HG03432 (cell line): ENCODE data around the gene PCNX2.
"Not testable (repeated sequence)": the region's sequence is repeated elsewhere in the genome, so short reads cannot be mapped to it uniquely, and the experiment has no call there.

ENCODE experiments used
- ATAC-seq: cut with Tn5 transposase; IDR thresholded peaks from one replicate; pipeline ENCODE4 v1.9.1; 2021; ENCODE audit warnings: mild to moderate bottlenecking, moderate library complexity; ENCODE audit not compliant: unreplicated experiment

Gene PCNX2

DNA sequence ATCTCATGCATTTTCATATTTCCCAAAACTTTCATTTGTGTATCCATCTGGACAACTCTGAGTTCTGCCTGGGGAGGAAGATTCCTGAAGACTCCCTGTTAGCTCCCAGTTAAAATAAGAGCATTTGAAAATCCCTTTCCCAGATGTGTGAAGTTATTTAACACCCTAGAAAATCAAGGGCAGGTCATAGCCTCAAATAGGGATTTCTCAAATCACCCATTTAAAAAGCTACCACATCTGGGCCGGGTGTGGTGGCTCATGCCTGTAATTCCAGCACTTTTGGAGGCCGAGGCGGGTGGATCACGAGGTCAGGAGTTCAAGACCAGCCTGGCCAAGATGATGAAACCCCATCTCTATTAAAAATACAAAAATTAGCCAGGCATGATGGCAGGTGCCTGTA, 214.7 kb downstream of the PCNX2 start:
- not testable (repeated sequence) for ATAC-seq

DNA sequence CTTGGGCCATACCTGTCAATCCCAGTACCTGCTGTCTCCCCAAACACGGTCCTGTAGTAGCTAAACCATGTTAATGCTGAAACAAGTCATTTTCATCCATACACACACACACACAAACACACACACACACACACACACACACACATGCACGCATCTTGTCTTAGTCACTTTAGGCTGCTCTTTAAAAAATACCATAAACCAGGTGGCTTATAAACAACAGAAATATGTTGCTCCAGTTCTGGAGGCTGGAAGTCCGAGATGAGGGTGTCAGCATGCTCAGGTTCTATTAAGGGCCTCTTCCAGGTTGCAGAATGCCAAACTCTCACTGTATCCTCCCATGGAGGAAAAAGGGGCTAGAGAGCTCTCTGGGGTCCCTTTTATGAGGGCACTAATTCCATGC, 215.2 kb downstream of the PCNX2 start:
- no peak for ATAC-seq

DNA sequence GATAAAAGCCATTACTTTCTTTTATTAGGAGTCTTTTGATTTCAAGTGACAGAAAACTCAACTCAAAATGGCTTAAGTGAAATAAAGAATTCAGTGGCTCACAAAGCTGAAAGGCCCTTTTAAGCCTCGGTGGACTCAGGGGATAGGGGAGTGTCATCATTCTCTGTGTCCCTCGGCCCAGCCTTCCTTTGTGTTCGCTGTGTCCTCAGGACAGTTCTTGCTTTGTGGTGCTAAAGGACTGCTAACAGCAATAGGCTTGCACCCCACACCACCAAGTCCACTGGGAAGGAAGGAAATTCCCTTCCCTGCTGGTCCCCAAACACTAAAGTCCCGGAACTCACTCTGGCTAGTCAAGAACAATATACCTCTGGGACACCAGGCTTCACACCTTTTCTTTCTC, 216.0 kb downstream of the PCNX2 start:
- ATAC-seq: no peak

DNA sequence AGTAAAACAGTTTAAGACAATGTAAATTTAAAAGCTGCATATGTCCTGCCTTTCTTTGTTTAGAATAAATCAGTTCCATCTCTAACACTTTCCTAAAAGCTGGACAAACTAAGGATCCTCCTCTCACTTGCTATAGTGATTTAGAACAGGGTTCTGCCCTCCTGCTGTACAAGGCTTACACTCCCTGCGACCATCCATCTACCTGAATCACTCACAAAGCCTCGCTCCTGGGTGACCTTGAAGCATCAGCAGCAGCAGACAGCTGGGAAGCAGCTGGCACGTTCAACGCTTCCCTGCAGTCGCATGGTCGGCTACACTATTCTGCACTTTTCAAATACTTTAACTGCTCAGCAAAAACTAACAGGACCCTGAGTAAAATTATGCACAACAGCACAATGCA, 217.1 kb downstream of the PCNX2 start:
- no peak for ATAC-seq

DNA sequence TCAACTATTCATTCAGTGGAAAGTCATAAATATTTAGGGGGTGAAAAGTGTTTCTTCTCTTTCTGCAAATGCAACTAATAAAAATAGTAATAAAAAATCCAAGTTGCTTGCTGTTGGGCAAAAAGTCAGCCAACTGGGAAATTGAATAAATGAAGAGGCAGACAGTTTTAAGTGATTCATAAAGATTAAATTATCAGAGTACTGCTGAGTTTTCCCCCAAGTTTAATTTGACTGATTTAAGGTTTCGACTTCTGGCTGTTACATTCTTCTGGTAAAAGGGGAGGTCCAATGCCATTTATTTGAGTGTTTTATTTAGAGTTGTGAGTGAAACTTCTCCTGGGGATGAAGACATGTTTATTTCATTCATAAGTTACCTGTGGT, 219.6 kb downstream of the PCNX2 start:
- no peak for ATAC-seq

DNA sequence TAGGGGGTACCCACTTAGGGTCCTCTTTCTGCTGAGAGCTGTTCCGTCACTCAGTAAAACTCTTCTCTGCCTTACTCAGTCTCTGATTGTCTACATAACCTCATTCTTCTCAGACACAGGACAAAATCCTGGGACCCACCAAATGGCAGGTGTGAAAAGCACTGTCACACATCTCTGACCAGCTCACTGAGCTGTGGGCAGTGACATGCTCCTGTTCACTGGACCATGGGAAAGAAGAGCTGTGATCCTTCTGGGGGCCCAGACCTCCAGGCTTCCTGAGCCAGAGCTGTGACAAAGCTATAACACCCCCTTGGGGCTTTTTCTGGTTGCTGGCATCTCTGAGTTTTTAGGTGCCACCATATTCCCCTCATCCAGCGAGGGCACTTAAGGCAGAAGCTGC, 229.4 kb downstream of the PCNX2 start:
- ATAC-seq: no peak

DNA sequence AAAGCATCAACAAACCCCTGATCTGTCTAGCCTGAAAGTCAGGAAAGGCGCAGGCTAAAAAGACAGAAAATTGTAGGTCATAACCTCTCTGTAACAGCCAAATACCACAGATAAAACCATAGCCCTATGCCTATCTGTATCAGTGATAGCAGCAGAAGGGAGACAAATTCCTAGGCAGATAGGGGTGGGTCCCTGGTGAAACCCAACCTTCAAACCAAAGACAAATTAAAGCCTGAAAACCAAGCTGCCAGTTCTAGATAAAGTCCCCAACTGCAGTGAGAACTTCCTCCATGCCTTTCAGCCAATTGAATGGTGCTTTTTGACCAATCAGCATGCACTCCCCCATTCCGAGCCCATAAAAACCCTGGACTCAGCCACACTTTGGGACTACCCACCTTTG, 229.8 kb downstream of the PCNX2 start:
- ATAC-seq: no peak

DNA sequence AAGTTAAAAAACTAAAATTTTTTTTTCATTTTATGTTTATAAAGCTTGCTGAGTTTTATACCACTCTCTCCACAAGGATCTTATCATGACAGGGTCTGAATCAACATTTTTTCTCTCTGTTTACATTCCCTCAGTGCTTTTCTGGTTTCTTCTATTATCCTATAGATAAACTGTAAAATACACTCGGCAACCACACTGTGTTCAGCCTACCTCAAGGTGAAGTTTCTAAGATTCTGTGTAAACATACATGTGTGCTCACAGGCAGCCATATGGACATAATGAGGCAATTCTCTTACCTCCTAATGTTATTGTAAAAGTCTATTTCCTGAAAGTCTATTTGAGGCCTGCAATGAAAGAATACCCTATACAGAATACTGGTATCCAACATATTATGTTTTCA, 230.5 kb downstream of the PCNX2 start:
- ATAC-seq: no peak

DNA sequence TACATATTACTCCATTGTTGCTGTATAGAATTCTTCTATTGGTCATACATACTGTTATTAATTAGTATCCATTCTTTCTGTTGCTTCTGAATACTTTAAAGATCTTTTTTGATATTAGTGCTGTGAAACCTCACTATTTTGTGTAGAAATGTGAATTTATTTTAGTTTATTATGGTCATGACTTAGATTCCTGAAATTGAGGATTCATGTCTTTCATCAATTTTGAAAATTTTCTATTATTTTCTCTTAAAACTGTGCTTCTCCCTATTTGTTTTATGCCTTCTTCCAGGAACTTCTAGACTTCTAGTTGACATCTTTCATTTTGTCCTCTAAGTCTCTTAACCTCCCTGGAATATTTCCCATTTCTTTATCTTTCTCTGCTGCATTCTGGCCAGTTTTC, 232.1 kb downstream of the PCNX2 start:
- no peak for ATAC-seq

DNA sequence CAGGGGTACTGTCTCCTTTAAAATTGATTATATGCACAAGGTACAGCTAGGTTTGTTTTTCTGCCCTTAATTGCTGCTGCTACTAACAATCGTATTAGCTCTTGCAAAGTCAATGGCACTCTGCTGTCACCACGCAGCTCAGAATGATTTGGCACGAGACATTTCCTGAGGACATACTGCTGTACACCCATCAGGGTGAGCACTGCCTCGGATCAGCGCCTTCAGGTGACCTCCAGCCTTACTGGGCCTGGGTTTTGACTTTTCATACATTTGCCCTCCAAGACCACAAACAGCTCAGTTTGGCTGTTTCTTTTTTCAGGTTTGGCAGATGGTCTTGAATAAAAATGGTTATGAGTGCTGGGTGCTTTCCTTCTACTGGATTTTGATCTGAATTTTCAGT, 234.3 kb downstream of the PCNX2 start:
- ATAC-seq: no peak

DNA sequence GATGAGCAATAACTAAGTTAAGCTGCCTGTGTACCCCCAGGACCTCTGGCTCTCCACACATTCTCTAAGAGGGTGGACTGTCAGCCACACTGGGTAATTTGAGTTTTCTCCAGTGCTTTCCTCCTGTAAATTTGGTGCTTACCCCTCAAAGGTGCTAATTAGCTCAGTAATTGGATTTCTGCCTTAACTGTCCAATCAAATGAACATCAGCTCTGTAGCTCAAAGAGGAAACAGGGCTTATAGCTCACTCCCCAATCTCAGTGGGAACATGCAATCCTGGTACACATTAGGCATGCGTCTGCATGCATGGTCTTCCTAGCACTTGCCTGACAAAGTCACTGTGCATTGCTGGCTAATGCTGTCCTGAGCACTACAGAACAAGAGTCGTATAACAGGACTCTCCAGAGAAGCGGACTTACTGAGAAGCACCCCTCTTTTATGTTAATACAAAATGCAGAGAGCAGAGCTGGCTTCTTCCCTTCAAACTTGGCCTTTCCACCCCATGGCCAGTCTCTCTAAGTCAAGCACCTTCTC, 235.0 kb downstream of the PCNX2 start:
- ATAC-seq: no peak

DNA sequence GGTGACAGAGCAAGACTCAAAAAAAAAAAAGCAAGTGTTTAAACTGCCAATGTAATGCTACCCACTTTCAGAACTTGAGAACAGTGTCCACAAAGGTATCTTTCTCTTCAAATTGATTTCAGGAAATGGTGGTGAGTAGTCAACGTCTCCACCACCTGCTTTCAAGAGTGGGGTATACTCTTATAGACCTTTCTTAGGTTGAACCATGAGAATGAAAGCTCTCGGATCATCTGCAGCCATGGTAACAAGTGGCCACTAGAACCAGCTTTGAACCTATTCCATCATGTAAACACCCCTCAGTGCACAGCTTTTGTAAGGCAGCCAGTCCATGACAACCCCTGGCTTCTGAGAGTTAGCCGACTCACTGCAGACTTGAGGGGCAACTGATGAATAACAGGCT, 237.7 kb downstream of the PCNX2 start:
- no peak for ATAC-seq

DNA sequence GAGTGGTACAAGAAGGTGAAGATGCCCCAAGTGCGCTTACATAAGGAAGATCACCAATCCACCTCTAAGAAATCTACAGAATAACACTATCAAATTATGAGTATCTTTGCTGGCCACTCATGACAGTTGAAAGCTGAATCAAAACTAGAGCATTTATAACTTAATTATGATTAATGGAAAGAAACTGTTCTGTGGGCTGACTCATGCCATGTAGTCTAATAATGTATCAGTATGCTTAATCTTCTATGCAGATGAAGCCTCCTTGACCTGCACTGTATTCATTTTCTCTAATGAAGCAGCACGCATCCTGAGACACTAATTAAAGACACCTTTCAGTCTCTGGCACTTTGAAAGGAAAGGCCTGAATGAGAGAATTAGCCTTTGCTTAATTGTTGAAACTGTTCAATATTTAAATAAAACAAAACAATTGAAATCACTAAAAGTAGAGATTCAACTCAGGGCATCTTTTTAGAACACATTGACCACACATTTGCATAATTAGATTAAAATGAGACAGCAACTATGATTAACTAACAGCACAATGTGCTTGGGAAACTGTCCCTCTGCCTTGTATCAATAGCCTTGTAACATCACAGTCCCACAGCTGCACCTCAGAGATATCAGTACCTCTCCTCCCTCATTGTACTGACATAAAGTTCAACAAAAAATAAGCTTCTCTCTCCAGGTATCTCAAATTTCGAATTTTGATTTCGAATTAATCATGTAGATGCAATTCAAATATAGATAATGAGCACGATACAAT, 239.5 kb downstream of the PCNX2 start:
- no peak for ATAC-seq

DNA sequence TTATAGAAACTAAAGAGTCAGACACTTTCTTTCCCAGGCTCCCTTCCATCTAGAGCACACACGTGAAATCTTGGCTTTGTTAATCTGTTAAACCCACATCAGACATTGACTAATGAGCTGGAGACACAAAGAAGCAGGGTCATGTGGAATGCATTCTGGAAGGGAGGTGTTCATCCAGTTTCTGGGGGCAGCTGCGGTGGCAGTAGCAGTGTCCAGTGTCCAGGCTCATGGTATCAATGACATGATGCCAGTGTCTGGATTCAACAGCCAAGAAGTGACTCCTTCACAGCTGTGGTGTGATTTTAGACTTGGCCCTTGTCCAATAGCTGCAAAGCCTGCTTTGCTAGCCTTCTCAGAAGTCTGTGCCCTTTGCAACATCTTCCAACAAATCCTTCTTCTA, 249.9 kb downstream of the PCNX2 start:
- ATAC-seq: no peak

DNA sequence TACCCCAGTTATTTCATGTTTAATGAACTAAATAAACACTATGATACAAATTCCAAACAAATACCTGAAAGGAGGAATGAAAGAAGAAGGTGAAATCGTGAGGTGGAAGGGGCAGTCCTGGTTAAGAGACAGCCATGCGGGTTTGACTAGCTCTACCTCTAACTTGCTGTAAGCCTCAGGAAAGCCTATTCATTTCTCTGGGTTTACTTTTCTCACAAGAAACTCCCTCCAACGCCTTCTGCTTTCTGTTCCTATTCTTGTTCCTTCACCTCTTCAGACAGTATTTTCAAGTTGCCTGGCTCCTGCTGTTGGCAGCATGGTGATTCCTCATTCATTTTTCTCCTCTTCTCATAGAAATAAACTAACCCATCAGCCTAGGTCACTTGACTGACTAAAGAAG, 252.7 kb downstream of the PCNX2 start:
- no peak for ATAC-seq

DNA sequence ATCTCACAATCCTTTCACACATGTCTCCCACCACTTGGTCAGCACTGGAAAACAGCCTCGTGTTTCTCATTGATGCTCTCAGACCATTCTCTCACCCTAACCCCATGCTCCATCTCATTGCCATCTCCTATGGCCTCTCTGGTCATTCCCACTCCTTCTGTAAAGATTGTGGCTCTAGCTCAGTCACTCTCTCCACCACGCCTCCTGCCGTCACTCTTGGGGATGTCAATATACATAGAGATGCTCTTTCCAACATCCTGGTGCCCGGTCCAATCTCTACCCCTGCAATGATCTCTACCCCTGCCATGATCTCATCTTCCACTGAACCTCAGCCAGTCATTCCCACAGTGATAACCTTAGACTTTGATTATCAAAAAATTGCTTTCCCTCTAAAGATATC, 255.0 kb downstream of the PCNX2 start:
- no peak for ATAC-seq

DNA sequence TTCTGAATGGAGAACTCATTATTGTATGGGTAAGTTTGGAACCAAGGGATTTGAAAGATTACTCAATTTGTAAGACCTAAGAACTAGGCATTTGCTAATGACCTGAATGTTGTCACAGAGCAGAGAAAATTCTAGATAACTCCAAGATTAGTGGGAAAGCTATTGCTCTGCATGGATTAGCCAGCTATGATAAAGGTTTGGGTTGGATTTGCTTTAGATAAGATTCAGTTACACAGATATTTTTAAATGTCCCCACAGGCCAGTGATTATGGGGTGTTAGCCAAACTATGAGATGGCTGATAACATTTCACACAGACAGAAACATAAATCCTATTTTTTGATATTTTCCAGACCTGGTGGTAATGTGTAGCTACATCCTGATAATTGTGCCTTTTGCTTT, 256.9 kb downstream of the PCNX2 start:
- ATAC-seq: no peak

DNA sequence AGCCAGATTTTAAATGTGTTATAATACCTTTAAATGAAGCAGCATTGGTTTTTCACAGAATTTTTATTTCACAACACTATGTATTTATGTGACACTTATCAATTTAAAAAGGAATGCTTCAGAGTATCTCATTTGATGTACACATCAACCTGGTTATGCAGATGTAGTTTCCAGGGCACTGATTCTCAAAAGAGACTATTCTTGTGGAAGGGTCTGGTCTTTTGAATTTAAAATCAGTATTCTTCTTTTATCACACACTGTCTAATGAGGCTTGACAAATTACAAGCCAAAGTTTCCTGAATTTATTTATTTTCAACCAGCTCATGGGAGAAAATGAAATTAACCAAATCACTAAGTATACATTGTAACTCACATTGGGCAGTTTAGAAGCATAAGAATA, 257.7 kb downstream of the PCNX2 start:
- no peak for ATAC-seq

DNA sequence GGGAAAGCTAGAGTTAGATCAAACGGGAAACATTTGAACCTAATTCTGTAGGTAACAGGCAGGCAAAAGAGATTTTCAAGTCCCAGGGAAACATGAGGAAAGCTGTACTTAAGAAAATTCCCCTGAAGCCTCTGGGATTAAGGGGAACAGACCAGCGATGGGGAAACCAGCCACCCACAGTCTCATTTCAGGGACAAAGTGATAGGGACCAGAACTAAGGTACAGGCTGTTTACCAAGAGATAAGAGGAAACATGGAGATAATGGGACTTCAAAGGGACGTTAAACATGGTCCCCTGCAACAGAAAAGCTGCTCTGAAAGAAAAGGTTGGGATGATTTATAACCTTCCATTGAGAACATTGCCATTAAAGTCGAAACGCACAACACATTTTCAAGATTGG, 260.7 kb downstream of the PCNX2 start:
- no peak for ATAC-seq

DNA sequence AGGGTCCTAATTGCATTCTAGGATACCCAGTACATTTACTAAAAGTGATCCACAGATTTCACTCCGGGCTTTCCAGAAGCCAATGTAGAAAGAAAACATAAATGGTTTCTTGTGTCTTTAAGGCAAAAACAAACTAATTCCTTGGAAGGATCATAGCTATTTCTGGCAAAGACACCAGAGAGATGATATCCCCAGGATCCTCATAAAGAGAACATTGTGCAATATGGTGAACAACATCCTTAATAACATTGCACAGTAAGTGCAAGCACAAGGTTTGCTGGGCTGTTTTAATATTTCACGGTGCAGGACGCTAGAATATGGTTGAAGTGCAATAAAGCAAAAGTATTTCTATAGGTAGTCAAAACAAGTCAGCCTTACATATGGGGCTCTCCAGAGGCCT, 262.2 kb downstream of the PCNX2 start:
- ATAC-seq: no peak

DNA sequence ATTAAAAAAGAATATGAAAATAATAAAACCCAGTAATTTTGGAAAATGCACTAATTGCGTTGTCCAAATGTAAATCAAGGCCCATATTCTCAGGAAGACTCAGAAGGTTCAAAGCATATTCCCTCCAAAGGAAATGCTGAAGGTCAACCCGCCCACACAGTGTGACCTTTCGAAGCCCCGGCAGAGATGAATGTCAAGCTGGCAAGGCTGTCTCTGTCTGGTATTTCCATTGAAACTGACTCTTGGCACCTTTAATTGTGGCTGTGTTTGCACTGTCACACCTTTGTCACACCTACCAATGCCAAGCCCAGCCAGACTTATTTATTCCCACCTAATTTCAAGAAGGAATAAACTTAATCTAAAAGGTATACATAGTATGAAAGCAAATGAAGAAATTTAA, 262.6 kb downstream of the PCNX2 start:
- no peak for ATAC-seq

DNA sequence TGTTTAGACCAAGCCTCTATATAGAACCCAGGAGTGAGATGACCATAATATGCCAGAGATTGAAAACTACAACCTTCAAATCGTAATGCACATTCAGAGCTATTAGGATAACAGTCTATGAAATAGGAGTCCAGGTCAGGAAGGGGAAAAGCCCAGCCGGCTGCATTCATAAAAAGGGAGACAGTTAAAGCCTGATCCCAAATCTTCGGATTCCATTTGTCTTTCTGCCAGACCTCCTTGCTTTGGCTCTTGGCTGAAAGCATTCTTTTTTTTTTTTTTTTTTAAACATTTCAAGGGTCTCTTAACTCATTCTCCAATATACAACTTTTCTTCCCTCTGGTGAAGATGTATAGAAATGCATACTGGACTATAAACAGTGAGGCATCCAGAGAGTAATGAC, 264.0 kb downstream of the PCNX2 start:
- ATAC-seq: no peak

DNA sequence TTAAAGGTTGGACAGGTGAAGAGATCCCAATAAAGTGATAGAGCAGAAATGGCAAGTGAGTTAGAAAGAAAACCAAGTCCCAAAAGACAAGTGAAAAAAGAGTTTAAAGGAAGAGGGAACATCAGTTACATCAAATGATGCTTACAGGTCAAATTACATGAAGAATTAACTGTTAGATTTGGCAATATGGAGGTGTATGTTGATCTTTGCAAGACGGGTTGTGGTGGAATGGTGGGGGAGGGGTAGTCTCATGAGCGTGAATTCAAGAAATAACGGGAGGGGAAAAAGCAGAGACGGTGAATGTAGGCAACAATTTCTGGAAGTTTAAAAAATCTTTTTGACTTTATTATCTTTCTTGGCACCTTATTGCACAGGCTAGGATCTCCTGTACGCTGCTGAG, 268.5 kb downstream of the PCNX2 start:
- ATAC-seq: no peak
